Subcutaneous adipose tissue (tissue), 4 donors: ENCODE data around the gene U2AF2. TPM values are rescaled to one million over a fixed set of nuclear protein-coding genes. Genes with fewer than 3 reads are reported as not detected.

ENCODE experiments used
- total RNA-seq, 4 donors: library from RNA; depleted of rRNA; stranded (reverse); fragments of >200 nt; gene quantifications; one replicate each; pipeline ENCODE4 v1.1.0, GENCODE V29; 2016
- TF ChIP-seq, protein P1 (sequence below): fragments of 450-650 bp; IDR thresholded peaks from one replicate; pipeline ENCODE4 v1.5.1; 2016; ENCODE audit warnings: low read depth, mild to moderate bottlenecking, control low read depth, antibody characterized with exemption, moderate library complexity

Gene U2AF2
- total RNA-seq, 4 donors from 2014 or later: 51.8 to 96.8 (median 72.5) TPM

DNA sequence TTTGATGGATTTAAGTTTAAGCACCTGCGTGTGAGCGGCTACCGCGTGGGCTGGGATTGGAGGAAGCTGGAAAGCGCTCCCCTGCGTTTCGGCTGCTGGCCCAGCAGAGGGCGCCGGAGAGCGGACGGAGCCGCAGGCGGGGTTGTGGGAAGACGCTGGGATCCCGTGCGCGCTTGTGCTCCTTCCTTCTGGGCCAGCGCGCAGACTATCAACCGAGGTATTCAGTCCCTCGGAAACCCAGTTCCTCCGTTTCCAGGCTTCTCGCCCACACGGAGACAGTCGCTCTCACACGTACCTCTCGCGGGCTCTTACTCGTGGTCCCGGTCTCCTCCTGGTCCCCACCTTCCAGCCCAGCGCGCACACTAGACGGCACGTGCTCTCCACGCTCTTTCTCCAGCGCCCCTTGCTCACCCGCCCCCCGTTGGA, 49.0 kb downstream of the U2AF2 start:
- TF ChIP-seq, protein P1, sequence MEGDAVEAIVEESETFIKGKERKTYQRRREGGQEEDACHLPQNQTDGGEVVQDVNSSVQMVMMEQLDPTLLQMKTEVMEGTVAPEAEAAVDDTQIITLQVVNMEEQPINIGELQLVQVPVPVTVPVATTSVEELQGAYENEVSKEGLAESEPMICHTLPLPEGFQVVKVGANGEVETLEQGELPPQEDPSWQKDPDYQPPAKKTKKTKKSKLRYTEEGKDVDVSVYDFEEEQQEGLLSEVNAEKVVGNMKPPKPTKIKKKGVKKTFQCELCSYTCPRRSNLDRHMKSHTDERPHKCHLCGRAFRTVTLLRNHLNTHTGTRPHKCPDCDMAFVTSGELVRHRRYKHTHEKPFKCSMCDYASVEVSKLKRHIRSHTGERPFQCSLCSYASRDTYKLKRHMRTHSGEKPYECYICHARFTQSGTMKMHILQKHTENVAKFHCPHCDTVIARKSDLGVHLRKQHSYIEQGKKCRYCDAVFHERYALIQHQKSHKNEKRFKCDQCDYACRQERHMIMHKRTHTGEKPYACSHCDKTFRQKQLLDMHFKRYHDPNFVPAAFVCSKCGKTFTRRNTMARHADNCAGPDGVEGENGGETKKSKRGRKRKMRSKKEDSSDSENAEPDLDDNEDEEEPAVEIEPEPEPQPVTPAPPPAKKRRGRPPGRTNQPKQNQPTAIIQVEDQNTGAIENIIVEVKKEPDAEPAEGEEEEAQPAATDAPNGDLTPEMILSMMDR: no peak

DNA sequence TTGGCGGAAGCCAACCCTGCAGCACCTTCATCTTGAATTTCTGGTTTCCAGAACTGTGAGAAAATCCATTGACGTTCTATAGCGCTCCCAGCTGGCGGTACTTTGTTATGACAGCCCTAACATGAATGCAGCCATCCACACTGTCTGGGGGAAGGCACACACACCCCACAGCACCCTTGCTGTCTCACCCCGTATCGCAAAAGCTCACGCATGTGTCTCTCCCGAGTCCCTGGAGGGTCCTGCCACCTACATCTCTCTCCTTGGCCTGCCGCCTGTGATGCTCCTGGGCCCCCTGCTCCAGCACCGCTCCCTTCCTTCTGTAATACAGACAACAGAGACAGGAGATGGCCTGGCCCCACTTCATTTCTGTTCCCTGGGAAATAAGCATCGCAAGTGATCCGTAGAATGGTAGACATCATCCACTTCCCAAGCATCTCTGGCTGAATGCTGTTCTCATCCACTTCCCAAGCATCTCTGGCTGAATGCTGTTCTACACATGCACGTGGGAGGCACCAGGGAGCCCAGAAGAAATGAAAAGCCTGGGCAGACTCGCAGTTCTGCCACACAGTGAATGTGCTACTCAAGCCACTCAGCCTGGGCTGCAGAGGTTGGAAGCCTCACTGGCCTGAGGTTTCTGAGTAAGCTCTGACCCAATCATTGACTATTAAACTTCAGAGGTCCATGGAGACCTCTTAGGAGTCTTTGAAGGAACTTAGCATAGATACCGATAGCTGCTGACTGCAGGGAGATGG, 49.8 kb downstream of the U2AF2 start:
- TF ChIP-seq, protein P1: no peak

DNA sequence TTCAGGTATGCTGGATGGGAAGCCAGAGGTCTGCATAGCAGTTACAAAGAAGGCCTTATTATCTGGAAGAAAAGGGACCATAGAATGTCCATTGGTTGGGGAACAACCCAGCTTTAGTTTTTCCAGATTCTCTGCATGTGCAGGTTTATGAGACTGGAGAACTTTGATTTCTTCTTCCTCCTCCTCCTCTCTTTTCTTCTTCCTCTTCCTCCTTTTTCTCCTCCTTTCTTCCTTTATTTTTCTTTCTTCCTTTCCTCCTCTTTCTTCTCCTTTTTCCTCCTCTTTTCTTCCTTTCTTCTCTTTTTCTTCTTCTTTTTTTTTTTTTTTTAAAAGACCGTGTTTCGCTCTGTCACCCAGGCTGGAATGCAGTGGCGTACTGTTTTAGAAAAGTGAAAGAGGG, 51.1 kb downstream of the U2AF2 start:
- TF ChIP-seq, protein P1: no peak

DNA sequence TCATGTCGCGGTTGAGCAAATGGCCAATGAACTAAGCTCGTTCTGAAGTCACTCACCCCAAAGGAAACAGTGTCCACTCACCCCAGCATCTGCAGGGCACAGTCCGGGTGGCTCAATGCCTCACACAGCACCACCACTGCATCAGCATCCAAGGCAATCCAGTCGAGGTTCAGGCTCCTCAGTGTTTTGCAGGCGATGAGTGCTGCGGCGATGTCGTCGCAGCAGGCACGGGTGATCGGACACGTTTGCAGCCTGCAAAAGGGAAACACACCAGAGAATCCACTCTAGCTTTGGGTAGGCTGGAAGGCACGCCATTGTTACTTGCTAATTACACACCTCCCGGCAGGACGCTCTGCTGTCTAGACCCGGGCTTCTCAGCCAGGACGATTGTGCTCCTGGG, 56.9 kb downstream of the U2AF2 start:
- TF ChIP-seq, protein P1: no peak

DNA sequence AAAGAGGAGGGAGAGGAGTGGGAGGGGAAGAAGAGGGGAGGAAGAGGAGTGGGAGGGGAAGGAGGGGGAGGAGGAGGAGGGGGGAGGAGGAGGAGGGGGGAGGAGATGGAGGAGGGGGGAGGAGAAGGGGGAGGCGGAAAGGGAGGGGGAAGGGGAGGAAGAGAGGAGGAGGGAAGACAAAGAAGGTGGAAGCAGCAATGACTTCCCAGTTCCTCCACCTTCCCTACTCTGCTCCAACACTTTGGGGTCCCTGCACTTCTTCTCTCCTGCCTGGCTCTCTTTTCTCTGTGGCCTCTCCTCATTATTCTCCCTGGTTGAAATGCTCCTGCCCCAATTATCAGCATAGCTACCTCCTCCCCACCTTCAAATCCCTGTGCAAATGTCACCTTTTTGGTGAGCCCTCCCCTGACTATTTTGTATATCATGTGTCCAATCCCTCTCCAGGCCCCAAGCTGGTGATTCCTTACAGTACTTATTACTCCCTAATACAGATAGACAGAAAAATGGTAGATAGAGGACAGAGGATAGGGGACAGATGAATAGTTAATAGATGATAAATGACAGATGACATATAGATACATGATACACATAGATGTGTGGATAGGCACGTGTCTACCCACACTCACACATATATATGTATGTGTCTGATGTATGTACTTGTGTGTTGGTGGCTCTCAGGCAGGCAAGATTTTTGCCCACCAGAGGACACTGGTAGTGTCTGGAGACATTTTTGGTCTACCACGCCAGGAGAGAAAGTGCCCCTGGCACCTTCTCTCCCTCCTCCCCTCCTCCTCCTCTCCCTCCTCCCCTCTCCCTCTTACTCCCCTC, 58.2 kb downstream of the U2AF2 start:
- TF ChIP-seq, protein P1: no peak

DNA sequence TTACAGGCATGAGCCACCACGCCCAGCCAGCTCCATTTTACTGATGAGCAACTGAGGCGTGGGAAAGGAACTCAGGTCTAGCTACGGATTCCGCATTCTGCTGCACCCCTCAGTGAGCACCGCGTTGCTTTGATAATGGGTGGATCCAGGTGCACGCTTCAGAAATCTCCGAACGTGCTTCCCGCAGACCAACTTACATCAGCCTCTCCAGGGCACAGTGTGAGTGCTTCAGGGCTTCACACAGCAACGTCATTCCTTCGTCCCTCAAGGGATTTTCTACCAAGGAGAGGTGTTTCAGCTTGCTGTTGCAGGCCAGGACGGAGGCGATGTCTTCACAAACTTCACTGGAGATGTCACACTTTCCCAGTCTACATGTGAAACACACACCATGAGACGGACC, 61.7 kb downstream of the U2AF2 start:
- TF ChIP-seq, protein P1: no peak

DNA sequence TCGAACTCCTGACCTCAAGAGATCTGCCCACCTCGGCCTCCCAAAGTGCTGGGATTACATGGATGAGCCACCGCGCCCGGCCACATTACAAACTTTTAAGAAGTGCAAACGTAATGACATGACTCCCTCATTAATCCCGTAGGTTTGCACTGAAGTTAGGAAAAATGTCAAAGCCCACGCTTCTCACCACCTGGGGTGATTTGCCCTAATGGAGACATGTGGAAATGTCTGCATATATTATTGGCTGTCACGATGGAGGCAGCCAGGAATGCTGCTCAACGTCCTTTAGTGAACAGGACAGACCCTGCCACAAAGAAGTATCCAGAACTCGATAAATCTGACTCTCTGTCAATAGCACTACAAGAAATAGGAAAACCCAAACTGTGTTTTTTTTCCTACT, 62.4 kb downstream of the U2AF2 start:
- TF ChIP-seq, protein P1: no peak
